Mononuclear cell (primary cell): Measurements from ENCODE around the gene MAMDC4. TPM values are rescaled to one million over a fixed set of nuclear protein-coding genes. Genes with fewer than 3 reads are reported as not detected.

Experiments used
- H3K27me3 ChIP-seq: 2 replicates; pipeline ENCODE4 v1.6.0; 2011; ENCODE audit warnings: low read length, control low read depth; ENCODE audit not compliant: insufficient read depth
- H3K4me1 ChIP-seq: 2 replicates; pipeline ENCODE4 v1.5.1; 2011; ENCODE audit warnings: mild to moderate bottlenecking, low read length, control low read depth; ENCODE audit not compliant: insufficient read depth
- H3K4me3 ChIP-seq: 2 replicates; pipeline ENCODE4 v1.5.1; 2011; ENCODE audit warnings: mild to moderate bottlenecking, low read length, moderate library complexity
- H3K9me3 ChIP-seq: 2 replicates; pipeline ENCODE4 v1.5.1; 2011; ENCODE audit warnings: low read depth, mild to moderate bottlenecking, control low read depth, low read length
- total RNA-seq: library from RNA; depleted of rRNA; stranded (reverse); fragments of >200 nt; gene quantifications from one replicate; pipeline ENCODE4 v1.2.3, GENCODE V29; 2012

Gene MAMDC4
- total RNA-seq, 1 donor, result 0.52 TPM

GRCh38 chr9:136820971-136821825 lies 30.9 kb upstream of the MAMDC4 start:
- Histone ChIP-seq H3K4me3 (no peak overlapping the region), H3K27me3 (no peaks in the 10 kb centered on the region), H3K9me3 (no peaks in the 10 kb centered on the region), H3K4me1 (peaks cover 7% of the 10 kb centered on the region)

GRCh38 chr9:136821826-136822544 lies 30.2 kb upstream of the MAMDC4 start:
- Histone ChIP-seq H3K4me1 (peaks cover 7% of the 10 kb centered on the region), H3K27me3 (no peaks in the 10 kb centered on the region), H3K4me3 (no peak overlapping the region), H3K9me3 (no peaks in the 10 kb centered on the region)

- no peaks in the 10 kb centered on the region for H3K9me3 ChIP-seq
- no peak overlapping the region for H3K4me3 ChIP-seq
- no peaks in the 10 kb centered on the region for H3K27me3 ChIP-seq
- peaks cover 7% of the 10 kb centered on the region for H3K4me1 ChIP-seq
Measured at GRCh38 chr9:136823136-136824046, 28.8 kb upstream of the MAMDC4 start.

GRCh38 chr9:136824496-136825225 lies 27.5 kb upstream of the MAMDC4 start:
- H3K4me3 ChIP-seq, result no peak overlapping the region
- no peaks in the 10 kb centered on the region for H3K27me3 ChIP-seq
- no peaks in the 10 kb centered on the region for H3K9me3 ChIP-seq
- peaks cover 7% of the 10 kb centered on the region for H3K4me1 ChIP-seq

GRCh38 chr9:136825295-136826187 lies 26.6 kb upstream of the MAMDC4 start:
- H3K27me3 ChIP-seq, result no peaks in the 10 kb centered on the region
- no peaks in the 10 kb centered on the region for H3K9me3 ChIP-seq
- peaks cover 7% of the 10 kb centered on the region for H3K4me1 ChIP-seq
- H3K4me3 ChIP-seq, result no peak overlapping the region

GRCh38 chr9:136826188-136826541 lies 26.0 kb upstream of the MAMDC4 start:
- Histone ChIP-seq H3K9me3 (no peaks in the 10 kb centered on the region), H3K4me3 (no peak overlapping the region), H3K27me3 (no peaks in the 10 kb centered on the region), H3K4me1 (peaks cover 3% of the 10 kb centered on the region)

- no peak overlapping the region for H3K4me3 ChIP-seq
- H3K9me3 ChIP-seq, result no peaks in the 10 kb centered on the region
- H3K4me1 ChIP-seq, result no peaks in the 10 kb centered on the region
- no peaks in the 10 kb centered on the region for H3K27me3 ChIP-seq
Measured at GRCh38 chr9:136826703-136827582, 25.2 kb upstream of the MAMDC4 start.

- H3K4me3 ChIP-seq, result no peak overlapping the region
- no peaks in the 10 kb centered on the region for H3K4me1 ChIP-seq
Measured at GRCh38 chr9:136827794-136828473, 24.2 kb upstream of the MAMDC4 start.

GRCh38 chr9:136828474-136829140 lies 23.5 kb upstream of the MAMDC4 start:
- Histone ChIP-seq H3K27me3 (no peaks in the 10 kb centered on the region), H3K4me1 (no peaks in the 10 kb centered on the region), H3K4me3 (no peak overlapping the region), H3K9me3 (no peaks in the 10 kb centered on the region)

More at GRCh38 chr9:136827794-136828473, 24.2 kb upstream of the MAMDC4 start:
- Histone ChIP-seq H3K27me3 (no peaks in the 10 kb centered on the region), H3K9me3 (no peaks in the 10 kb centered on the region)

- Histone ChIP-seq H3K27me3 (no peaks in the 10 kb centered on the region), H3K4me3 (no peak overlapping the region), H3K4me1 (no peaks in the 10 kb centered on the region), H3K9me3 (no peaks in the 10 kb centered on the region)
Measured at GRCh38 chr9:136829412-136829811, 22.7 kb upstream of the MAMDC4 start.

- H3K9me3 ChIP-seq, result no peaks in the 10 kb centered on the region
- H3K4me1 ChIP-seq, result no peaks in the 10 kb centered on the region
- no peak overlapping the region for H3K4me3 ChIP-seq
- no peaks in the 10 kb centered on the region for H3K27me3 ChIP-seq
Measured at GRCh38 chr9:136829981-136830885, 21.9 kb upstream of the MAMDC4 start.
